GM21515 (cell line): ENCODE measurements around the gene TSPYL4.

ENCODE experiments used
- ATAC-seq: cut with Tn5 transposase; IDR thresholded peaks from one replicate; pipeline ENCODE4 v1.9.1; 2021; ENCODE audit not compliant: unreplicated experiment

TSPYL4 gene

GRCh38 chr6:116271149-116271708, 17.4 kb upstream of the TSPYL4 start:
- no peak for ATAC-seq

GRCh38 chr6:116268589-116269293, 14.9 kb upstream of the TSPYL4 start:
- peak; percentile 89 for ATAC-seq

- ATAC-seq: no peak
These were observed 14.1 kb upstream of the TSPYL4 start for GRCh38 chr6:116267836-116268588.

GRCh38 chr6:116266803-116267202, 12.9 kb upstream of the TSPYL4 start:
- ATAC-seq: no peak

GRCh38 chr6:116265041-116265829, 11.4 kb upstream of the TSPYL4 start:
- no peak for ATAC-seq

GRCh38 chr6:116263353-116263752, 9.5 kb upstream of the TSPYL4 start:
- no peak for ATAC-seq

- no peak for ATAC-seq
These were observed 4.6 kb upstream of the TSPYL4 start for GRCh38 chr6:116258520-116258919.

GRCh38 chr6:116256694-116257093, 2.8 kb upstream of the TSPYL4 start:
- no peak for ATAC-seq

GRCh38 chr6:116255246-116255800, 1.4 kb upstream of the TSPYL4 start:
- ATAC-seq: no peak

GRCh38 chr6:116254297-116255056, 602 bp upstream of the TSPYL4 start:
- ATAC-seq: peak; percentile 33

GRCh38 chr6:116253188-116253504, 729 bp downstream of the TSPYL4 start:
- ATAC-seq: no peak

GRCh38 chr6:116251568-116252384, 2.1 kb downstream of the TSPYL4 start:
- no peak for ATAC-seq

GRCh38 chr6:116248577-116248976, 5.3 kb downstream of the TSPYL4 start:
- ATAC-seq: no peak

GRCh38 chr6:116247285-116247684, 6.6 kb downstream of the TSPYL4 start:
- ATAC-seq: no peak

GRCh38 chr6:116246089-116246488, 7.8 kb downstream of the TSPYL4 start:
- ATAC-seq: no peak

- ATAC-seq: no peak
These were observed 9.6 kb downstream of the TSPYL4 start for GRCh38 chr6:116244284-116244683.

GRCh38 chr6:116239856-116240255, 14.0 kb downstream of the TSPYL4 start:
- ATAC-seq: no peak

- no peak for ATAC-seq
These were observed 14.6 kb downstream of the TSPYL4 start for GRCh38 chr6:116239256-116239655.

GRCh38 chr6:116238083-116238482, 15.8 kb downstream of the TSPYL4 start:
- ATAC-seq: no peak

GRCh38 chr6:116234689-116235088, 19.2 kb downstream of the TSPYL4 start:
- no peak for ATAC-seq
